Stimulated activated CD8-positive, alpha-beta memory T cell treated with anti-CD3 and anti-CD28 coated beads, Interleukin-12 subunit alpha, Interleukin-12 subunit beta, amount 100 ng/mL, for 4 hours (primary cell): ENCODE results near the gene LAPTM5.

Source experiments
- DNase-seq: peaks from one replicate; pipeline ENCODE4 v3.0.0-alpha.2; 2020; ENCODE audit warnings: low read depth

LAPTM5 gene

GRCh38 chr1:30755746-30756145 lies 1.8 kb downstream of the LAPTM5 start:
- DNase-seq: no peak

DNA sequence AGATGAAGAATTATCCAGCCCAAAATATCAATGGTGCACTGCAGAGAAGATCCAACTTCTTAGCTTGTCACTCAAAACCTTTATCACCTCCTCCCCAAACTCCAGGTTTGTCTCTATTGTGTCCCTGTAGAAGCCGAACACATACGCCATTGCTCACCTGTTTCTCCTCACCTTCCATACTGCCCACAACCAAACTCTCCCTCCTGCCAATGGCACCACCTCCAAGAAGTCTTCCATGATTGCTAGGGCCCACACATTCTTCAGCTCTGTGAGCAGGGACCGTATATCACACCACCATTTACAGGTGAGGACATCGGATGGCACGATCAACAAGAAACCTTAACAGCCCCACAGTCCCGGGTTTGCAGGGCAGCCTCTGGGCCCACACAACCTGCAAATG lies 2.2 kb downstream of the LAPTM5 start:
- no peak for DNase-seq

DNA sequence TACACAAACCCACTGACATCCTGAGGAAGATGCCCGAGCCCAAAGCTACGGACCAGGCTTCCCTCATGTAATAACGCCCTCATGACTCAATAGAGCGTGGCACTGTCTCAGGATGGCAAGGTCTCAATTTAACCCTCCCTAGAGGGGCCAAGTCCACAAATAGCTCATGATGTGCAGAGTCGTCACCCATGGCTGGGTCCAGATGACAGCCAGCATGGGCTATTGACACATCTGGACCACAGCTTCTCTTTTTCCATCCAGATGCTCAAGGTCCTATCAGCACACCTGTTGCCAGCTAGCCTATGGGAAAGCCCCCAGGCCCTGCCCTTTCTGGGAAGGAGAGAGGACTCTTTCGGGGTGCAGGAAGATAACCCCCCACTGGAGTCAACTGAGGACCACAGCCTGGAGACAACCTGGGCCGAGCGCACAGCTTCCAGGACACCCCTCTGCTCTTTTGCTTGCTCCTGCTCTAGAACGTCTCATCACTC lies 2.8 kb downstream of the LAPTM5 start:
- DNase-seq: no peak

DNA sequence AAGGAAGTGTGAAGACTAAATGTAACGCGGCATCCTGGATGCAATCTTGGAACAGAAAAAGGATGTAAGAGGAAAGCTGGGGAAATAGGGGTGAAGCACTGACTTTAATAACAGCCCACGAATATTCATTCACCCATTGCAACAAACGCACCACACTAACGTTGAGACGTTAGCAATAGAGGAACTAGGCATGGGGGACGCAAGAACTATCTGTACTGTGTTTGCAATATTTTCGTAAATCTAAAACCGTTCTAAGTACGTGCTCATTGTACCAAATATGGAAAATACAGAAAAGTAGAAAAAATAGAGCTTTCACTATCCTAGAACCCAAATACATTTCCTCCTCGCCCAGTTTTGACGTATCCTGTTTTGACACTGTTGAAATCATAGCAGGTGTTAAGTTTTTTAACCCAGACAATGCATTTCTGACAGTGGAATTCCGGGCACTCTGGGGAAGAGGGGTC lies 3.9 kb downstream of the LAPTM5 start:
- DNase-seq: no peak

DNA sequence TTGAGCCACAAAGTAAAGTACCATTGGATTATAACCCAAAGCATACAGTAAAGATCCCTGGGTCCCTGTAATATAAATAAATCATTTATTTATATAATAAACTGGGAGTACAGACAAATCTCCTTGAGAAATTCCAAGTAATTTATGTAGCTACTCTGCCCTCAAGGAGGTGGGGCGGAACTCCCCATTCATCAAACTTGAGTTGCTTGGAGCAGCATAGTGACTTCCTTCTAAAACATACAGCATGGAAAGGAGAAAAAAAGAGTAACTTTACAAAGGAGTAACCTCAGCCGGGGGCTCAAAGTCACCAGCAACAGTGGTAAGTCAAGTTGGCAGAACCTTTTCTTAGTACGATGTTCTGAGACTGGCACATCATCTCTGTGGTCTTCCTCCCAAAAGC lies 4.5 kb downstream of the LAPTM5 start:
- no peak for DNase-seq

DNA sequence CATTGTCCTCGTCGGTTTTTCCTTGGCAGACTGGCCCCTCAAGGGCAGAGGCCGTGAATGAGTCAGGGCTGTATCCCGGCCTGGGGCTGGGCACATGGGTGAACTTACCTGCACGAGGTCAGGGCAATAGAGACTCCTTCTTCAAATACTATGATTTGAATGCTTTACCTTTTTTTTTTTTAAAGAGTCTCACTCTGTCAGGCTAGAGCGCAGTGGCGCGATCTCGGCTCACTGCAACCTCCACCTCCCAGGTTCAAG lies 5.0 kb downstream of the LAPTM5 start:
- DNase-seq: no peak

GRCh38 chr1:30751830-30752650 lies 5.5 kb downstream of the LAPTM5 start:
- no peak for DNase-seq

- DNase-seq: no peak
Observed at GRCh38 chr1:30750731-30751291, 6.8 kb downstream of the LAPTM5 start.

DNA sequence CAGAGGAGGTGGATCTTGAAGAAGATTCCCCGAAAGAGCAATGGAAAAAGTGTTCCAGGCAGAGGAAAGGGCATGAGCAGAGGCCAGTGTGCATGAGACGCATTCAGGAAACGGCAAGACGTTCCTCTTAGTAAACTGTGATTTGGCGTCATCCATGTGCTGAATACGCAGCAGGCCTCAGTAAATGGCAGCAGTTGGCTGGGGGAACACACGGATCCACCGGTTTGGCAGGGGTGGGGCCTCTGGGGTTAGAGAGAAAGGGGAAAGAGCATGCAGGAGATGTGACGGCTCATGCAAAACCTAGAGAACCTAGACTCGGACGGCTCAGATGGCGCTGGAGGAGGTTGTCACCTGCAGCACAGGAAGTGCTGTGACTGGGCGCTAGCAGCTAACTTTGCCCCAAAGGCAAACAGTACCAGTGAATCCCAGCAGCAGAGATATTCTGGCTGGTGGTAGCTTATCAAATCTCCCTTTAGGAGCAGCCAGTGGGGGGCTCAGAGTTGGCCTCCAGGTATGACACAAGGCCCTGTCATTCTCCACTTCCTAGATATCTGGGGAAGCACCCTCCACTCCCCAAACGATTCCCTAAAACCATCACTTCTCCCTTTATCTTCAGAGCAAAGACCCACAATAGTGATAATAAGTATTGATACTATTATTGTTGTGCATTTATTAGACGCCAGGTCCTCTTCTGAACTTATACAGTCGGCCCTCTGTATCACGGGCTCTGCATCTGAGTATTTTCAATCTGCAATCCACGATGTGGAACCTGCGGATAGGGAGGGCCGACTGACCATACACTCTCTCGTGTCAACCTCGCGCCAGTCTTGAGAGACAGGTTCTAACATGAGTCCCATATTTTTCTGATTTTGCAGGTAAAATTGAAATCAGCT lies 7.6 kb downstream of the LAPTM5 start:
- DNase-seq: no peak

GRCh38 chr1:30748699-30749401 lies 8.7 kb downstream of the LAPTM5 start:
- no peak for DNase-seq

DNA sequence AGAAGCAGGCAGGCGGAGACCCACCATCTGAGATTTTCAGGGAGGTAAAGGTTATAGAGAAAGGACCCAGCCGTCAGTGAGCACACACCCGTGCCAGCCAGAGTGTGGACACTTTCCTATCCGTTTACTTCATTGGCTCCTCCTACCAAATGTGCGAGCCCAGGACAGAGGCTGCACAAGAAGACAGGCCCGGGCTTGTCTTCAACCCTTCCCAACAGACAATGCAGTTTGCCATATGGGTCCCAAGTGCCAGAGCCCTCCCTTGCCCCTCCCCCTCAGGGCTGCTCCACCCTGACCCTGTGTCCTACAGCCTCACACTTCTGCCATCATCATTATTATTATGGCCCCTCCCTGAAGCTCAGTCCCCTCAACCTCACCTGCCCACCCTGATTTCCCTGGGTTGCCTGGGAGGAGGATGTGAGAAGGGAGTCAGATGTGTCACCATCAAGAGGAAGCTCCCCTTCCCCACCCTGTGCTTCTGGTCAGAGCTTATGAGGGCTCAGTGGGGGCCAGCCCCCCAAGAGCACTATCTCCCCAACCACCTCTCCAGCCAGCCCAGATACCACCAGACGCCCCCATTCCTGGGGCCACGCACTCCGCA lies 9.4 kb downstream of the LAPTM5 start:
- DNase-seq: no peak

- no peak for DNase-seq
Observed at GRCh38 chr1:30747033-30748008, 10.3 kb downstream of the LAPTM5 start.

DNA sequence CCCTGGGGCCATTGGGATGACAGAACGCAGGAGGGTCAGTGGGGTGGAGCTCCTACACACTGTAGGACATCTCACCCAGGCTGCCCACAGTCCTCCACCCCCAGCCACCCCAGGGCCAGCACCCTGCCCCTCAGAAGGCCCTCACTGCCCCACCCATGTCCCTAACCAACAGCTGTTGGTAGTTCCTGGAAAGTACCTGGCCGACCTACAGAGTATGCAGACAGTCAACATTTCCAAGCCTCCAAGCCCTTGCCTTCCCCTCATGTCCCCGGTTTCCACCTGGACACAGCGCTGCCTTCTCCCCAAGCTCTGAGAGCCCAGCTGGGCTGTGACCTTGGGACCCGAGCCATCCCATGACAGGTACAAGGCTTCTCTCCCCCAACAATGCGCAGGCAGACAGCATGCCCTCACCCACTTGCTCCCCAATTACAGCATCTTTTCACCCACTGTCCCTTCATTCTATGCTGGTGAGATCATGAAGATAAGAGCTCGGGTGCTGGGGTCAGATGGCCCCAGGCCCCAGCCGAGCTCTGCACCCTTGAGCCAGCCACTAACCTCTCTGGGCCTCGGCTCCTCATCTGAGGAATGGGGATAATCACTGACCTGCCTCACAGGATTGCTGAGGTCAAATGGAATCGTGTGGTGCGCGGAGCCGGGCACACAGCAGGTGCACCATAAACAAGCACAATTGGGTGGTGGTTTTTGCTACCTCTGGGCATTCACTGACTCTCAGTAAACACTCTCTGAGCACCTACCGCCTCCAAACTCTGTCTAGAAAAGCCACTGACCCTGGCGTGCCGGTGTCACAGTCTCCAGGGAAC lies 11.2 kb downstream of the LAPTM5 start:
- DNase-seq: no peak

DNA sequence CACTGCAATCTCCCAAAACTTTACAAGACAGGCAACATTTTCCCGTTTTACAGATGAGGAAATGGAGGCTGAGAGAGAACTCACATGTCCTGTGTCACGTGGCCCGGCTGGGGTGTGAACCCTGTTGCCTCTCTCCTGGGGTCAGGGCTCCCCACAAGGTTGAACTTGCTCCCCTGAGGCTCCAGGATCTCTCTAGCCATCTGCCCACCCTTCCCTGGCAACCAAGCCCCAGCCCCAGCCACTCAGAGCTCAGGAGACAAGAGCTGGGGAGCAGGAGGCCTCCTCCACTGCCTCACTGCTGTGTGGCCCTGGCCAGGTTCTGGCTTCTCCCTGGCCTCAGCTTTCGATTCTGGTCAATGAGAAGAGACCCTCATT lies 11.8 kb downstream of the LAPTM5 start:
- DNase-seq: no peak

DNA sequence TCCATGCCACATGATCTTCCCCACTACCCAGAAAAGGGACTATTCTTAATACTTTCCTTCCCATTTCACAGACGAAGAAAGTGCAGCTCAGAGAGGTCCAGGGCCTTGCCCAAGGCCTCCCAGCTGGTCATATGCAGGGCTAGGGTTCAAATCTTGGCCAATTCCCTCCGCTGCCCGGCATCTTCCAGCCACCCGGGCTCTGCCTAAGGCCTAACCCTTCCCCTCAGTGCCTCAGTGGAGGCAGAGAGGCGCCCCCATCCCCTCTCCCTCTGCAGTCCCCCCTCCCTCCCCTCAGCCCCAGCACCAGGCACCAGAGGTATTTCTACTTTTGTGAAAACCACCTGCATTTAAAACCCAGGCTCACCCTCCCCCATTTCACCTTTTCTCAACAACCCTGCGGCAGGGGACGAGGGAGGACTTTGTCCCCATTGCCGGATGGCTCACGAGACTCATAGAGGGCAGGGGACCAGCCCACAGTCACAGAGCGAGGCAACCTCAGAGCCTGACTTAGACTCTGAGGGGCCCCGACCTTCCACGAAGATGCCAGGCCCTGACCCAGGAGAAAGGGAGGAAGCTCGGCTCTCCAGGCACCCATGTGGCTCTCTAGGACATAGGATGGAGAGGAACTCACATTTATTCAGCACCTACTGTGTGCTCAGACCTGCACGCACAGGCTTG lies 12.3 kb downstream of the LAPTM5 start:
- DNase-seq: no peak

DNA sequence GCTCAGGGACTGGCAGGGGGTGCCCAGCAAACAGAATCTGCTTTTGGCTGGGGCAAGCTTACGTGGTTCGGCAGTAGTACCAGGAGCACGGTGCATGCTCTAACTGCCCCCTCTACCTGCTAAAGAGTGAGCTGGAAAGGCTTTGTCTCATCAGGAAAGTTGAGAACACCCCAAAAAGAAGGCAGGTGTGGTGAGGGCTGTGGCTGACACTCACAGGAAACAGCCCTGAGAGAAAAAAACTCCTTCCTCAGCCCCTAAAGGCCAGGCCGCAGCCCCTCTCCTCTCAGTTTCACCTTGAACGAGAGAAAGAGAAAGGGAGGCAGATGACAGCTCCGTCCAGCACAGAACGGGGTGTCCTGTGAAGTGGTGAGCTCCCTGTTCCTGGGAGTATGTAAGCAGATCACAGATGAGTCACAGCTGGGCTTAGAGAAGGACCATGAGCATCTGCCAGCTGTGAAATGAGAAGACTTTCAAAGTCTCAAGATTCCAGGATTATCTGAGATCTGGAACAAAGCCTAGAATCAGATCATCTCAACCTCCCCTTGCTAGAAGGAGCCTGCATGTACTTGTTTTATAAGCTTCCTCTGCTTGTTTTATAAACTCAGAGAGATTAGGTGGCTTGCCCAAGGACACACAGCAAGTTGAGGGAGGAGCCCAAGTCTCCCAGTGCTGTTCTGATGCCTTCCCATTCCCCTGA lies 13.4 kb downstream of the LAPTM5 start:
- DNase-seq: no peak

DNA sequence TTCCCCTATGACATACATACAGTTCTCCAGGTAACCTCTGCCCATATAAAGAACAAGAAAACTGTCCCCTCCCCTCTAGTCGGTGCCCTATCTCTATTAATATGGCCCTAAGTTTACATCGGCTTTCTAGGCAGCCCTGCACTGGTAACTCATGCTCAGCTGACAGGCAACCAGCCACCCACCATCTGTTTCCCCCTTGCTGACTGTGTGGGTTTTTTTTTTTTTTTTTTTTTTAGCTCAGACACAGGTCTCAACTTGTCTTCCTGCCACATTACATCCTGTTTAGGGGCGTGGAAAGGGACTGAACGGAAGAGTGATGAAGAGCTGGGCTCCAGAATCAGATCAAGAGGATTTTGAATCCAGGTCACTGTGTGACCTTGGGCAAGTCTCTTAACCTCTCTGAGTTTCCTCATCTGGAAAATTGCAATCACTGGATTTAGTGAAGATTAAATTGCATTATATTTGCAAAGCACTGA lies 14.0 kb downstream of the LAPTM5 start:
- DNase-seq: no peak

DNA sequence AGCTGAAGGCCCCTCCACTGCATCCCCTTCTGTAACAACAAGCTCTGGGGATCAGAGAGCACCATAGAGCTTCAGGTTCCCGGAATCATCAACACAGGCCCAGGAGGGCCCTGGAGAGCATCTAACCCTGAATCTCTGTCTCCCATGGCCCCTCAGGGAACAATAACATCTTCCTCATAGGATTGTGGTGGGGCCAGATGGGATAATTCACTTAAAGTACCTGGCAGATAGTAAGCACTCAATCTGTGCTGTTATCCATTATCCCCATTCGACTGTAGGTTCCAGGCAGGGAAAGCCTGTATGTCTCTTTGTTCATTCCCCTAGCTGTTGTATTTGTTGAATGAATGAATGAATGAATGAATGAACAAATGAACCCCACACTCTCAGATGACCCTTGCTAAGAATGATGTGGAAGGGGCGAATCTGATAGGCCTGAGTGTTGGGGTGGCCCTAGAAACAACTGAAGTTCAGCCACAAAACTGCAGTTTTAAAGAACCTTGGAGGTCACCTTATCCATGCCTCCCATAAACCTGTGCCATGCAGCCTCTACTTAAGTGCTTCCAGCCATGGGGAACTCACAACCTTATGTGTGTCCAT lies 14.5 kb downstream of the LAPTM5 start:
- no peak for DNase-seq
